ENCODE data around the gene PFKFB2. TPM values are rescaled to one million over a fixed set of nuclear protein-coding genes. Genes with fewer than 3 reads are reported as not detected.

Gene PFKFB2
- polyA plus RNA-seq, 3 donors: 2.1 to 6.9 (median 2.3) TPM

DNA sequence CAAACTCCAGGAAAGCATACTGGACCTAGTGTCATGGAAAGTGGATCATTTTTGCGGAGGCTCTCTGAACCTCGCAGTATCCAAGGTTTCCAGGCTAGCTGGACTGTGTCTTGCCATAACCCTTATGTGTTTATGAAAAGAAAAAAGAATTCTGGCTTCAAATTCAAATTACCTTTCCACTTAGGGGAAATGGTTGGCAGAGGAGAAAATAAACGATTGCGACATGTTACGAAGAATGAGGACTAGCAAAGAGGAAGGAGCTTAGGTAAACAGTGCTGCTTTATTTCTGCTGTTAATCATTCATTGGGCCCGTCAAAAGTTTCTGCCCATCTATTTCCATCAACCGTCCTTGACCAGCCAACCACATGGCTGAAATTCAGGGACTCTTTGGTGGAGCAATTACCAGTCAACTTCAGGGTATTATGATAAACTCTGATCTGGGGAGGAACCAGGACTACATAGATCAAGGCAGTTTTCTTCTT is 50.9 kb downstream of the PFKFB2 start, which contains the start of gene C4BPA:
C4BPA (plus strand) TSS at position 342 of the 482 bp plus-strand sequence. CDS start 8,793 bp downstream, outside the sequence.
- H3K27ac ChIP-seq (ENCODE audit: low read depth in 1 of 2, low read length in 2 of 2): peak within 1 kb of the TSS in 1 of 2 donors; percentile 7
- H3K4me3 ChIP-seq (replicated peaks in 1 of 3; ENCODE audit: low read depth in 2 of 3, low read length in 3 of 3): peak within 1 kb of the TSS in 1 of 3 experiments; percentile 3
- no peaks in the 10 kb centered on the region for H3K27me3 ChIP-seq (ENCODE audit: control insufficient read depth in 2 of 2, insufficient read depth in 2 of 2, low read length in 2 of 2)
- Mint-ChIP-seq H3K36me3 (no peaks in the 10 kb centered on the region), H3K27ac (peak within 1 kb of the TSS in 3 of 7 donors; percentile 14 to 76 (median 38)), H3K4me1 (peaks cover 36% of the 10 kb centered on the region), H3K9me3 (peaks cover 0 to 4% (median 0%) of the 10 kb centered on the region in 7 donors), H3K4me3 (peak within 1 kb of the TSS in 1 of 2 donors; percentile 2), H3K27me3 (ENCODE audit: low read depth in 3 of 3) (peaks cover 0 to 6% (median 3%) of the 10 kb centered on the region in 3 donors)
- H2AFZ ChIP-seq (ENCODE audit: insufficient read depth, low read depth, low read length, poor library complexity, severe bottlenecking): peak within 1 kb of the TSS; percentile 57
- no peak within 1 kb of the TSS for H3K9ac ChIP-seq (ENCODE audit: insufficient read depth, low read length, poor library complexity, severe bottlenecking)
- H3K4me2 ChIP-seq (replicated peaks; ENCODE audit: extremely low read depth, low read length, poor library complexity, severe bottlenecking): peak within 1 kb of the TSS; percentile 5
- no peaks in the 10 kb centered on the region for H4K20me1 ChIP-seq (ENCODE audit: insufficient read depth, low read length)
- intact Hi-C loops (cut with micrococcal nuclease): no loop called here
- no peaks in the 10 kb centered on the region for H3K36me3 ChIP-seq (replicated peaks in 1 of 2; ENCODE audit: control insufficient read depth in 1 of 2, insufficient read depth in 2 of 2, low read length in 2 of 2)
- H3K4me1 ChIP-seq (ENCODE audit: control insufficient read depth in 1 of 2, insufficient read depth in 2 of 2, low read length in 2 of 2): peaks cover 14 to 17% of the 10 kb centered on the region in 2 donors
- no peak for TF ChIP-seq CTCF (IDR thresholded peaks at IDR 0.05)
- H3K9me3 ChIP-seq (replicated peaks in 1 of 2; ENCODE audit: control insufficient read depth in 1 of 2, insufficient read depth in 1 of 2, low read length in 2 of 2): no peaks in the 10 kb centered on the region
- H3K79me2 ChIP-seq (ENCODE audit: insufficient read depth, low read length): no peaks in the 10 kb centered on the region
- DNase-seq: peak; percentile 37 to 50 (median 48)
- 100% methylated on average over 1 of the region's 7 CpGs for WGBS (ENCODE audit: insufficient coverage)

DNA sequence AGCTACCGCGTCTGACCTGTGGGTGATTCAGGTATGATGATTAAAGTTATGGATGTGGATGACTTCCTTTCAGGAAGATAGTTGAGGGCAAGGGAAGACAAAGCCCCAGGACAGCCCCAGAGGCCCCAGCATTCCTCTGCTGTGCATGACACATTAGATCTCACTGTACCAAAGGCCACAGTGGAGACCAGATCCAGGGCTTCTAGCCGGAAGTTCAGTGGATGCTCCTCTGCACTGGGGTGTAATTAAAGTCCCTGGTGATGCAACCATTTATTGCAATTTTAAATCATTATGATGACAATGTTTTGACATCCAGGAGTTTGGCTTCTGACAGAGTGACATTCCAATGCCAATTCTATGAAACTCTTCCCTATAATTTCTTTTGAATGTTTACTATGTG is 55.9 kb downstream of the PFKFB2 start:
- no CpG with 5 or more reads among the region's 3 CpGs for WGBS (ENCODE audit: insufficient coverage)
- no peak overlapping the region for H3K27ac Mint-ChIP-seq
- no peak overlapping the region for H3K4me3 ChIP-seq (replicated peaks in 1 of 3; ENCODE audit: low read depth in 2 of 3, low read length in 3 of 3)
- no peak overlapping the region for H3K4me3 Mint-ChIP-seq
- H3K4me1 ChIP-seq (ENCODE audit: control insufficient read depth in 1 of 2, insufficient read depth in 2 of 2, low read length in 2 of 2): peaks cover 7% of the 10 kb centered on the region in 2 donors
- H3K9me3 ChIP-seq (replicated peaks in 1 of 2; ENCODE audit: control insufficient read depth in 1 of 2, insufficient read depth in 1 of 2, low read length in 2 of 2): no peaks in the 10 kb centered on the region
- no peak overlapping the region for H3K9ac ChIP-seq (ENCODE audit: insufficient read depth, low read length, poor library complexity, severe bottlenecking)
- H4K20me1 ChIP-seq (ENCODE audit: insufficient read depth, low read length): no peaks in the 10 kb centered on the region
- no peak overlapping the region for H3K27ac ChIP-seq (ENCODE audit: low read depth in 1 of 2, low read length in 2 of 2)
- no peak overlapping the region for H2AFZ ChIP-seq (ENCODE audit: insufficient read depth, low read depth, low read length, poor library complexity, severe bottlenecking)
- H3K36me3 Mint-ChIP-seq: no peaks in the 10 kb centered on the region
- peaks cover 0 to 4% (median 3%) of the 10 kb centered on the region in 3 donors for H3K27me3 Mint-ChIP-seq (ENCODE audit: low read depth in 3 of 3)
- intact Hi-C loops (cut with micrococcal nuclease): no loop called here
- no peak overlapping the region for H3K4me2 ChIP-seq (replicated peaks; ENCODE audit: extremely low read depth, low read length, poor library complexity, severe bottlenecking)
- peaks cover 23% of the 10 kb centered on the region for H3K4me1 Mint-ChIP-seq
- no peaks in the 10 kb centered on the region for H3K9me3 Mint-ChIP-seq
- TF ChIP-seq CTCF (IDR thresholded peaks at IDR 0.05): no peak
- no peak for DNase-seq
- no peaks in the 10 kb centered on the region for H3K36me3 ChIP-seq (replicated peaks in 1 of 2; ENCODE audit: control insufficient read depth in 1 of 2, insufficient read depth in 2 of 2, low read length in 2 of 2)
- H3K27me3 ChIP-seq (ENCODE audit: control insufficient read depth in 2 of 2, insufficient read depth in 2 of 2, low read length in 2 of 2): no peaks in the 10 kb centered on the region
- no peaks in the 10 kb centered on the region for H3K79me2 ChIP-seq (ENCODE audit: insufficient read depth, low read length)
